CD4-positive, alpha-beta T cell treated with Interleukin-6 at 100 ng/mL for 8 hours (primary cell): ENCODE data around the gene RHOT1.
"Not testable (repeated sequence)": the region's sequence is repeated elsewhere in the genome, so short reads cannot be mapped to it uniquely, and the experiment has no call there.

Experiments
- DNase-seq: peaks from one replicate; pipeline ENCODE4 v3.0.0-alpha.2; 2020; ENCODE audit warnings: mixed read lengths, low spot score

The RHOT1 gene

DNA sequence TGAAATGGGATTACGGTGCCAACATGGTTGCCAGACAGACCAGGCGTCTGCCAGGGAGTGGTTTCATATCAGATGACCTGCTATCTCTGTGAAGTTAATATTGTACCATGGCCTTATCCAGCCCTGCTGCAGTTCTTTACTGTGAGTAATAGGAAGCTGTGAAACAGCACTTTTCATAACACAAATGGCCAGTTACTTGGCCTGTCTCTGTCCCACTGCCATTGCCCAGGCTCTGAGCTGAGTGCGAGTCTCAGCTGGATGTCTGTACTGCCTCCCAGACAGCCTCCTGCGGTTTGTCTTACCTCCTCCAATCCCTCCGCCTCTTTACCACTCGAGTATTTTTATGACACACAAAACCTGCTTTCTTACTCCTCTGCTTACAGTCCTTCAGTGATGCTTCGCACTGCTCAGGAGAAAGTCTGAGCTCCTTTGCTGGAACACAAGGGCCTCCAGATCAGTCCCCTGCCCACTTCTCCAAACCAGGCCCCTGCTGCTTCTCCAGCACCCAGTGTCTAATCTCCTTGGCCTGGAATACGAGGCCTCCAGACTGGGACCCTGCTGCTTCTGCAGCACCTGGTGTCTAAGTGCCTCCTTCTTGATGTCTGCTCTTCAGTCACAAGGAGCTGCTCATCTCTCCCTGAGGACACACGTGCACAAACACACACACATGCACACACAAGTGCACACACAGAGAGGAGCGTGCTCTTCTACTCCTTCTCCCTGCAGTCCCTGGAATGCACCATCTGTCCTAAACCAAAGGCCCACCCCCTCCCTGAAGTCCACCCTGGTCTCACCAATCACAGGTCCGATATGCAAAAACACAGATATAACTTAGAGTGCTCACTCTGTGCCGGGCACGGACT, 17.1 kb upstream of the RHOT1 start:
- no peak for DNase-seq

DNA sequence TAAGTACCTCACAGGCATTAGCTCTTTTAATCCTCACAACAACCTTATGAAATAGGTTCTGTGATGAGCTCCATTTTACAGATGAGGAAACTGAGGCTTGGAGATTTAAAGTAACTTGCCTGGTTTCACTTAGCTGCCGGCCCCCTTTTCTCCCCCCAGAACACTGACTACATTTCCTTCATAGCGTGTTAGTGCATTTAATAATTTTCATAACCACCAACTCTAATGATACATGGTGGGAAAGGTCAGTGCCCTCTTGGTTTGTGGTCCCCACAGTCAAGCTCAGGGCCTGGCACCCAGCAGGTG, 16.5 kb upstream of the RHOT1 start:
- DNase-seq = no peak

DNA sequence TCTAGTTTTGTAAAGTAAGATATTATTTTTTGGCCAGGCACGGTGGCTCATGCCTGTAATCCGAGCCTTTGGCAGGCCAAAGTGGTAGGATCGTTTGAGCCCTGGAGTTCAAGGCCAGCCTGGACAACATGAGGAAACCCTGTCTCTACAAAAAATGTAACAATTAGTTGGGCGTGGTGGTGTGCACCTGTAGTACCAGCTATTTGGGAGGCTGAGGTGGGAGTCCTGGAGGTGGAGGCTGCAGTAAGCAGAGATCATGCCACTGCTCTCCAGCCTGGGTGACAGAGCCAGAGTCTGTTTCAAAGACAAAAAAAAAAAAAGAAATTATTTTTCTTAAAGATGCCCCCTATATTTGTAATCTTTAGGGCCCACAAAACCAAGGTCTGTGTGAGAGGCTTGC, 16.0 kb upstream of the RHOT1 start:
- DNase-seq = no peak

DNA sequence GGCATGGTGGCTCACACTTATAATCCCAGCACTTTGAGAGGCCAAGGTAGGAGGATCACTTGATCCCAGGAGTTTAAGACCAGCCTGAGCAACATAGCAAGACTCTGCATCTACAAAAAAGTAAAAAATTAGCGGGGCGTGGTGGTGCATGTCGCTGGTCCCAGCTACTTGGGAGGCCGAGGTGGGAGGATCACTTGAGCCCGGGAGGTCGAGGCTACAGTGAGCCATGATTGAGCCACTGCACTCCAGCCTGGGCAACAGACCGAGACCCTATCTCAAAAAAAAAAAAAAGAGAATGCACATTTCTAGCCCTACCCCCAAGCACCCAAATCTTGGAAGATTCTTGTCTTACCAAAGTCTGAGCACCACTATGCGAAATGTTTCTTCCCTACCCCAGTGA, 15.6 kb upstream of the RHOT1 start:
- no peak for DNase-seq

- peak; percentile 80 for DNase-seq
These were observed 15.0 kb upstream of the RHOT1 start for GRCh38 chr17:32127158-32127897.

- DNase-seq = not testable (repeated sequence)
These were observed 13.8 kb upstream of the RHOT1 start for GRCh38 chr17:32128470-32128869.

- not testable (repeated sequence) for DNase-seq
These were observed 6.7 kb upstream of the RHOT1 start for GRCh38 chr17:32135497-32136117.

GRCh38 chr17:32136856-32137255, 5.4 kb upstream of the RHOT1 start:
- DNase-seq = no peak

GRCh38 chr17:32139504-32139903, 2.8 kb upstream of the RHOT1 start:
- not testable (repeated sequence) for DNase-seq

GRCh38 chr17:32141258-32141657, 1.0 kb upstream of the RHOT1 start:
- DNase-seq = no peak

- DNase-seq = no peak
These were observed 644 bp upstream of the RHOT1 start for GRCh38 chr17:32141679-32142037.

DNA sequence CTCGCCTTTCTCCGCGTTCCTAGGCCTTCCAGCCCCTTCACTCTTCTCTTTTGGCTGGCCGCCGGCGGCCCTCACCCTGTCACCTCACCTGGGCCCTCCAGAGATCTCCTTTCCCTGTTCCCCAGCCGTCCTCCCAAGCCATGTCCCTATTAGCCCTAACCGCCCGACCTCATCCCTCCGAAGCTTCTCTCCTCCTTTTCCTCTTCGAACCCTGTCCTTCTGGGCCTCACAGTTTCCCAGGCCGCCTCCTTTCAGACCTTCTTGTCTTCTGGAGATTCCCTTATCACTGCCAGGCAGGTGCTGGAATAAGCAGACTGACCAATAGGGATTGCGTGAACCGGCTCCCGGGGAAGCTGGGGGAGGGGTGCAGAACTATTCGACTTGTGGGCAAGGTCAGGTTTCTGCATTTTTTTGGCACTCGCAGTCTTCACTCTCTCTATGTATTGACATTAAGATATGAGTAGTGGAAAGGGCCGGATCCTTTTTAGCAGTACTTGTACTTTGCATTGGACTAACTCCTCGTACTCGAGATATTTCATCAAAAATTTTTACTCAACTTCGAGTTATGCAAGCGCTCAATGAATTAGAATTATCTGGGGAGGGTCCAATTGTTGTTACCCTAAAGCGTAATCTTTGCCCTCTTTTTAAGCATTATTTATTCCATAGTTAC, 690 bp downstream of the RHOT1 start:
- DNase-seq = no peak

GRCh38 chr17:32143527-32143870, 1.2 kb downstream of the RHOT1 start:
- DNase-seq = no peak

DNA sequence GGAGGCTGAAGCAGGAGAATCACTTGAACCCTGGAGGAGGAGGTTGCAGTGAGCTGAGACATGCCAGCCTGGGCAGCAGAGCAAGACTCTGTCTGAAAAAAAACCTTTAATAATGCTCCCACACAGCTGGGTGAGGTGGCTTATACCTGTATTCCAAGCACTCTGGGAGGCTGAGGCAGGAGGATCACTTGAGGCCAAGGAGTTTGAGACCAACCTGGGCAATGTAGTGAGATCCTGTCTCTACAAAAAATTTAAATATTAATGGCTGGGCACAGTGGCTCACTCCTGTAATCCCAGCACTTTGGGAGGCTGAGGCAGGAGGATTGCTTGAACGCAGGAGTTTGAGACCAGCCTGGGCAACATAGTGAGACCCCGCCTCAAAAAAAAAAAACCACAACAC, 2.1 kb downstream of the RHOT1 start:
- DNase-seq = not testable (repeated sequence)

GRCh38 chr17:32148351-32148750, 6.0 kb downstream of the RHOT1 start:
- DNase-seq = no peak

GRCh38 chr17:32150358-32150757, 8.1 kb downstream of the RHOT1 start:
- no peak for DNase-seq

DNA sequence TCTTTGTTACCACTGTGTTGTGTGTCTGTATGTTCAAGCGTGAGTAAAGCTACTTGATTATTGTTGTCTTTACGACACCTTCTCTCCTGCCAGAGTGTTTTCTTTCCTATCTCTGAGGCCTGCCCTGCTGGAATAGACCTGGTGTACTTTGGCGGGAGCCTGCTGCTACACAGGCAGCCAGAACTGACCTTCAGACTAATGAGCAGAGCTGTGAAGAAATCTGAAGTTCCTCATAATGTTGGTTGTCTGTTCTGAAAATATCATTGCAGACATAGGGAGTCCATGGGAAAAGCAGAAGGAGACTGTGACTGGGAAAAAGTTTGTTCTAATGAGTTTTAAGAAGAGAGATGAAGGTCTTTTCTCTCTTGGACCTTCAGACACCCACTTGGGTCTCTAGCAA, 9.8 kb downstream of the RHOT1 start:
- DNase-seq = no peak

GRCh38 chr17:32155896-32156295, 13.6 kb downstream of the RHOT1 start:
- no peak for DNase-seq

DNA sequence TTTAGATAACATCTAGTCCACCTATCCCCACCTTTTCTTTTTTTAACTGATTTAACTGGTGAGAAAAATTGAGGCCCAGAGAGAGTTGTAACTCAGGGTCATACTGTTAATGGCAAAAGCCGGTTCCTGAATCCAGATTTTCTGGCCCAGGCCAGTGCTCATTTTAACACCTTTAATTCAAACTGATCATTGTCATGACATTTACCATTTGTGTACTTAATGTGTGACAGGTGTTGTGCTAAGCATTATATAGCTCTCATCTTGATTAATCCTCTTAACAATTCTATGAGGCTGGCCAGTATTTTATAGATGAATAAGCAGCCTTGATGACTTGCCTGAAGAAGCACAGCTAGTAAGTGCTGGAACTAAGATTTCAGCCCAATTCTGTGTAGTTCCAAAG, 14.4 kb downstream of the RHOT1 start:
- DNase-seq = no peak

DNA sequence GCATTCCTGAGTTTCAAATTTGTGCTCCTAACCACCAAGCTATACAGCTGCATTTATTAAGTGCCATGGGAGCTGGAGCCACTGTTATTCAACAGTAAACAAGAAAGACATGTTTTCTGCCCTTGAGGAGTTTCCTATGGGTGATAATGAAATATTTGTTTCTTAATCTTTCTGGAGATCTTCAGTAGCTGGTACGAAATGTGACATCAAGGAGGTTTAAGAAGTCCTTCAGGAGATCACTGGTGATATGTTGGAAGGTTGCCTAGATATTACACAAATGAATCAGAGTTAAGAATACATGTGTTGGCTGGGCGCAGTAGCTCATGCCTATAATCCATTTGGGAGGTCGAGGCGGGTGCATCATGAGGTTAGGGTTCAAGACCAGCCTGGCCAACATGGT, 14.9 kb downstream of the RHOT1 start:
- DNase-seq = no peak

GRCh38 chr17:32158870-32159585, 16.7 kb downstream of the RHOT1 start:
- DNase-seq = no peak
